ENCODE measurements around the gene CCDC175. TPM values are rescaled to one million over a fixed set of nuclear protein-coding genes. Genes with fewer than 3 reads are reported as not detected.

The CCDC175 gene
- polyA plus RNA-seq, 2 of the 4 experiments (the other 2 are of a cell fraction), result not detected

GRCh38 chr14:59455411-59455810 is 121.2 kb downstream of the CCDC175 start:
- 96% methylated on average over 1 of the region's 1 CpG for WGBS (ENCODE audit: missing lambda C conversion rate)
- no peak for DNase-seq (ENCODE audit: low read depth in 1 of 2, low spot score in 1 of 2)
- Histone ChIP-seq H3K27ac (no peak overlapping the region), H3K9me3 (no peaks in the 10 kb centered on the region), H3K4me2 (no peak overlapping the region), H3K4me3 (no peak overlapping the region), H3K4me1 (peaks cover 18% of the 10 kb centered on the region; the same call in 1 of the 3 replicates)
- POLR2A ChIA-PET, result no interaction called here
- FAIRE-seq, result no peak
- CTCF ChIA-PET, result interaction anchor here (1.0 kb wide), 1 partner anchor 11 kb away, joined by 4 read pairs; no protein-coding TSS in a partner anchor
- TF ChIP-seq PHF8 (IDR thresholded peaks at IDR 0.05; ENCODE audit: borderline replicate concordance, low read depth), result no peak
- TF ChIP-seq MAZ (IDR thresholded peaks at IDR 0.05; ENCODE audit: borderline replicate concordance, low read depth, low read length), result no peak
- no peak for TF ChIP-seq E2F6 (IDR thresholded peaks at IDR 0.05; ENCODE audit: borderline replicate concordance, low read depth)
- no peak for TF ChIP-seq FOSB (CRISPR knock-in tag; IDR thresholded peaks at IDR 0.05)
- ATAC-seq, result no peak; a peak in 1 of 6 replicates

Other genes starting within 250 kb of the CCDC175 start
- gene GPR135, start 111.4 kb downstream of the CCDC175 start, polyA plus RNA-seq (2011; rRNA removed), result 2.6 and 3.6 TPM in 2 replicates
- 1.5 to 2.0 TPM (median 1.7 TPM) in 3 replicates for gene GPR135, start 111.4 kb downstream of the CCDC175 start, polyA plus RNA-seq (2017; fragmentation: RNase III; extraction: RNeasy Plus Mini Kit Qiagen cat#74134 plus additional on column Dnase treatment)
- 67.9 and 100.0 TPM in 2 replicates for gene L3HYPDH, start 92.4 kb downstream of the CCDC175 start, polyA plus RNA-seq (2011; rRNA removed)
- gene L3HYPDH, start 92.4 kb downstream of the CCDC175 start, polyA plus RNA-seq (2017; fragmentation: RNase III; extraction: RNeasy Plus Mini Kit Qiagen cat#74134 plus additional on column Dnase treatment), result 47.5 to 56.8 TPM (median 53.8 TPM) in 3 replicates
- gene JKAMP, start 92.3 kb downstream of the CCDC175 start, polyA plus RNA-seq (2011; rRNA removed), result 254 and 266 TPM in 2 replicates
- gene JKAMP, start 92.3 kb downstream of the CCDC175 start, polyA plus RNA-seq (2017; fragmentation: RNase III; extraction: RNeasy Plus Mini Kit Qiagen cat#74134 plus additional on column Dnase treatment), result 86.8 to 89.4 TPM (median 89.1 TPM) in 3 replicates